ENCODE results near the gene GRID2.

GRCh38 chr4:93764639-93765246 lies 1461.0 kb downstream of the GRID2 start:
- TF ChIP-seq CTCF (IDR thresholded peaks at IDR 0.05) (peak in 4 of 7 experiments; percentile 26 to 64 (median 62)), POLR2A (IDR thresholded peaks at IDR 0.05) (no peak), POLR2AphosphoS5 (IDR thresholded peaks at IDR 0.05) (no peak)

Measured in stomach (tissue), 4 donors.